Spleen (tissue), 11 donors: ENCODE measurements around the gene FLOT1. TPM values are rescaled to one million over a fixed set of nuclear protein-coding genes. Genes with fewer than 3 reads are reported as not detected.
A peak's percentile ranks its signal among the peaks of the same experiment; 100 is the strongest.

Source experiments
- DNase-seq: peaks from one replicate; pipeline ENCODE4 v3.0.0-alpha.2; 2020
- H3K27ac ChIP-seq, 8 donors: fragments of 200-600 bp; sonication (generic) in 7 of 8; 1 replicate in 4 of 8; 2 replicates in 4 of 8; pipeline versions ENCODE4 v1.5.0 to v1.8.0; 2016 to 2021; ENCODE audit warnings: inconsistent platforms in 4 of 8, mild to moderate bottlenecking in 4 of 8, moderate library complexity in 1 of 8
- H3K27me3 ChIP-seq, 7 donors: fragments of 200-600 bp; sonication (generic) in 6 of 7; replicated peaks in 1 of 7; 1 replicate in 4 of 7; 2 replicates in 3 of 7; pipeline versions ENCODE4 v1.5.0 to v1.8.0; 2016 to 2021; ENCODE audit warnings: inconsistent platforms in 3 of 7, mild to moderate bottlenecking in 1 of 7
- H3K36me3 ChIP-seq, 6 donors: fragments of 200-600 bp; sonication (generic) in 5 of 6; 1 replicate in 4 of 6; 2 replicates in 2 of 6; pipeline versions ENCODE4 v1.5.0 to v1.8.0; 2016 to 2021; ENCODE audit warnings: inconsistent platforms in 2 of 6
- H3K4me1 ChIP-seq, 6 donors: fragments of 200-600 bp; sonication (generic) in 5 of 6; 1 replicate in 3 of 6; 2 replicates in 3 of 6; pipeline versions ENCODE4 v1.5.0 to v1.8.0; 2016 to 2021; ENCODE audit warnings: inconsistent platforms in 3 of 6
- H3K4me3 ChIP-seq, 8 donors: fragments of 200-600 bp; sonication (generic) in 7 of 8; 1 replicate in 4 of 8; 2 replicates in 4 of 8; pipeline versions ENCODE4 v1.5.0 to v1.8.0; 2016 to 2021; ENCODE audit warnings: inconsistent platforms in 4 of 8, mild to moderate bottlenecking in 4 of 8, moderate library complexity in 2 of 8
- H3K9me3 ChIP-seq, 8 donors: fragments of 200-600 bp; sonication (generic) in 7 of 8; 1 replicate in 4 of 8; 2 replicates in 4 of 8; pipeline versions ENCODE4 v1.5.0 to v1.8.0; 2016 to 2021; ENCODE audit warnings: inconsistent platforms in 4 of 8
- POLR2A ChIP-seq, 3 donors: fragments of 450-650 bp; IDR thresholded peaks; one replicate each; pipeline ENCODE4 v1.5.1; 2017; ENCODE audit warnings: antibody characterized with exemption in 3 of 3, mild to moderate bottlenecking in 1 of 3
- POLR2AphosphoS5 ChIP-seq, 3 donors: sonication (generic); formaldehyde crosslinking; IDR thresholded peaks; one replicate each; pipeline ENCODE4 v1.5.1; 2017; ENCODE audit warnings: antibody characterized with exemption in 3 of 3
- WGBS, 5 donors: extraction: QIAGEN DNeasy Blood & Tissue Kit in 3 of 5; methylation state at CpG; one replicate each; pipeline versions ENCODE4 v1.1.5 to v1.1.7; 2013 to 2018; 5-methylcytosine and 5-hydroxymethylcytosine counted together
- intact Hi-C: fragments of 100-400 bp; cut with DNase I; formaldehyde crosslinking; loops from one replicate; pipeline ENCODE4 v1.15.0; 2023; ENCODE audit warnings: low total_unique reads
- polyA plus RNA-seq, 3 donors: library from polyadenylated mRNA; stranded (reverse); fragments of 200-250 nt; gene quantifications; one replicate each; pipeline ENCODE4 v1.2.1, GENCODE V29; 2013
- total RNA-seq, 7 donors: library from RNA; depleted of rRNA in 3 of 7; stranded (reverse); fragments of >200 nt in 3 of 7; fragmentation: NEBNext Ultra II Directional in 4 of 7; extraction: Animal tissue kit (Norgen Biotek cat#: 25700) in 4 of 7; gene quantifications; one replicate each; pipeline versions ENCODE4 v1.1.0 to v1.2.1, GENCODE V29; 2016 to 2021
- TF ChIP-seq, protein P1 (sequence below), 11 experiments: fragments of 200-600 bp in 7 of 11; fragments of 450-650 bp in 4 of 11; sonication (generic) in 4 of 11; IDR thresholded peaks in 8 of 11; conservative IDR thresholded peaks in 3 of 11; 1 replicate in 7 of 11; 2 replicates in 4 of 11; pipeline versions ENCODE4 v1.4.0 to v1.8.0; 2016 to 2021; ENCODE audit warnings: antibody characterized with exemption in 11 of 11, inconsistent platforms in 4 of 11, mild to moderate bottlenecking in 1 of 11
- donor health status: healthy with polysubstance abuse.
- donor health status: DM: no; HTN: no; CAD: no; lungs with moderate emphysema.
- donor health status: DM: no; HTN: no; CAD: no.
- donor health status: Bipolar disorder and iron deficiency.
- donor health status: healthy.
- donor health status: DM: no; HTN: no; CAD: no.
- donor health status: DM: yes; HTN: yes; CAD: no.

The FLOT1 gene
- total and polyA plus RNA-seq, 10 donors: 116 to 205 (median 165) TPM

DNA sequence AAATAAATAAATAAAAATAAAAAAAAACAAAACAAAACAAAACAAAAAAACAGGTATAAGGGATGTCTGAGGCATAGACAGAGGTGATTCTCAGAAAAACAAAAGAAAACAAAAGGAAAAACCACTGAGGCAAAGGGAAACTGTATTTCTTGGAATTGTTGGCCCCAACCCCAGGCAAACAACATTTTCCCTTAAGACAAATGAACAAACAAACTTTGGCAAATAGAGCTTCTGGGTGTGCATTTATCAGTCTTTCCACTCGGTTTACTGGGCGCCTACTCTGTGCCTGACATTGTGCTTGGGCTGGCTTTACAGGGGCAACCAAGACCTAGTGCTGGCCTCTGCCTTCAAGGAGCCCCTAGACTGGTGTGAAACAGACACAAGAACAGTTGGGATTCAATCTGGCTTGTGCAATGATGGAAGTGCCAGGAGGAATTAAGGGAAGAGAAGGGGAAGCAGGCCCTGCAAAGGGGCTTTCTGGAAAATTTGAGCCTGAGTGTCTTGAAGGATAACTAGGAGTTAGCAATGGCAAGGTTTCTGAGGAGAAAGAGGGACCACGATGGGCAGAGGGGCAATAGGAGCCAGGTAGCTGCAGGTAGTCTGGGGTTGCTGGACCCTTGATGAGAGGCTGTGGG, 35.6 kb upstream of the FLOT1 start:
- no peak for TF ChIP-seq POLR2A (IDR thresholded peaks at IDR 0.05)
- peaks cover 3 to 68% (median 34%) of the 10 kb centered on the region in 6 donors for H3K4me1 ChIP-seq
- no peaks in the 10 kb centered on the region for H3K27me3 ChIP-seq
- no peak for DNase-seq
- no peaks in the 10 kb centered on the region for H3K9me3 ChIP-seq
- WGBS, 5 donors: 82 to 90% (median 90%) methylated on average over 3 of the region's 3 CpGs
- no peak overlapping the region for H3K4me3 ChIP-seq
- H3K36me3 ChIP-seq: no peaks in the 10 kb centered on the region
- intact Hi-C loops: no loop called here
- H3K27ac ChIP-seq: peak overlapping the region in 6 of 8 donors; percentile 63 to 85 (median 70)

DNA sequence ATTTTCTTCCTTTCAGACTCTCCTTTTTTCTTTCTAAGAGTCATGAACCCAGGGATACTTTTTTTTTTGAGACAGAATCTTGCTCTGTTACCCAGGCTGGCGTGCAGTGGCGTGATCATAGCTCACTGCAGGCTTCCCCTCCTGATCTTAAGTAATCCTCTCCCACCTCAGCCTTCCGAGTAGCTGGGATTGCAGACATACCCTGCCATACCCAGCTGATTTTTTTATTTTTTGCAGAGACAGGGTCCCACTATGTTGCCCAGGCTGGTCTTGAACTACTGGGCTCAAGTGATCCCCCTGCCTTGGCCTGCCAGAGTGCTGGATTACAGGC, 34.6 kb upstream of the FLOT1 start:
- Histone ChIP-seq H3K27ac (no peak overlapping the region), H3K4me1 (peaks cover 3 to 58% (median 27%) of the 10 kb centered on the region in 6 donors), H3K27me3 (no peaks in the 10 kb centered on the region), H3K36me3 (no peaks in the 10 kb centered on the region), H3K4me3 (no peak overlapping the region), H3K9me3 (no peaks in the 10 kb centered on the region)
- TF ChIP-seq POLR2AphosphoS5 (IDR thresholded peaks at IDR 0.05) (no peak), POLR2A (IDR thresholded peaks at IDR 0.05) (no peak)
- TF ChIP-seq, protein P1, sequence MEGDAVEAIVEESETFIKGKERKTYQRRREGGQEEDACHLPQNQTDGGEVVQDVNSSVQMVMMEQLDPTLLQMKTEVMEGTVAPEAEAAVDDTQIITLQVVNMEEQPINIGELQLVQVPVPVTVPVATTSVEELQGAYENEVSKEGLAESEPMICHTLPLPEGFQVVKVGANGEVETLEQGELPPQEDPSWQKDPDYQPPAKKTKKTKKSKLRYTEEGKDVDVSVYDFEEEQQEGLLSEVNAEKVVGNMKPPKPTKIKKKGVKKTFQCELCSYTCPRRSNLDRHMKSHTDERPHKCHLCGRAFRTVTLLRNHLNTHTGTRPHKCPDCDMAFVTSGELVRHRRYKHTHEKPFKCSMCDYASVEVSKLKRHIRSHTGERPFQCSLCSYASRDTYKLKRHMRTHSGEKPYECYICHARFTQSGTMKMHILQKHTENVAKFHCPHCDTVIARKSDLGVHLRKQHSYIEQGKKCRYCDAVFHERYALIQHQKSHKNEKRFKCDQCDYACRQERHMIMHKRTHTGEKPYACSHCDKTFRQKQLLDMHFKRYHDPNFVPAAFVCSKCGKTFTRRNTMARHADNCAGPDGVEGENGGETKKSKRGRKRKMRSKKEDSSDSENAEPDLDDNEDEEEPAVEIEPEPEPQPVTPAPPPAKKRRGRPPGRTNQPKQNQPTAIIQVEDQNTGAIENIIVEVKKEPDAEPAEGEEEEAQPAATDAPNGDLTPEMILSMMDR (IDR thresholded peaks at IDR 0.05 in 8 of 11, conservative IDR thresholded peaks at IDR 0.05 in 3 of 11): no peak
- intact Hi-C loops: no loop called here
- DNase-seq: no peak
- WGBS, 5 donors: 55 to 91% (median 76%) methylated on average over 3 of the region's 3 CpGs

DNA sequence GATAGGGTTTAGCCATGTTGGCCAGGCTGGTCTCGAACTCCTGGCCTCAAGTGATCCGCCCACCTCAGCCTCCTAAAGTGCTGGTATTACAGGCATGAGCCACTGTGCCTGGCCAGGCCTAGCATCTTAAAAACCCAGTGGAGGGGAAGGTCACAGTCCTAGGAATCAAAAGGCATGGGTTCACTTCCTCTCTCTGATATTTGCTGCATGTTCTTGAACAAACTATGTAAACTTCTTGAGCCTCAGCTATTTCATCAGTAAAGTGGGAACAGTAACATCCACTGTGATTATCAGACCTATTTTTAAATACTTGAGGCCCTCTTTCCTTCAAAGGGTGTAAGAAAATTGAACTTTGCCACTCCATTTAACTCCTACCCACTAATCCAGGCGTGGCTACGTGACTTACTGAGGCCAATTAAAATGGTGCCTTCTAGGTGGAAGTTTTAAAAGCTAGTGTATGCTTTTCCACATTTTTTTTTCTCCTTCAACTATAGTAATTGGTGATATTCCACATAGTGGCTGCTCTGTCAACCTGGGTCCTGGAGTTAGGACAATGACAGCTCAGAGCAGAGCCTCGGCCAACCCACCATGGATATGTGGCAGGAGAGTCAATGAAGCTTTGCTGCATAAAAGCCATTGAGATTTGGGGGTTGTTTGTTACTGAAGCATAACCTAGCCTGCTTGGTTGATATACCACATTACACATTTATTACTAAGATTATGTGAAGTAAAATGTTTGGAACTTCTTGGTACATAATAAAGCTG, 34.1 kb upstream of the FLOT1 start:
- 84 to 97% (median 91%) methylated on average over 5 of the region's 5 CpGs for WGBS, 5 donors
- Histone ChIP-seq H3K27ac (no peak overlapping the region), H3K36me3 (no peaks in the 10 kb centered on the region), H3K4me3 (no peak overlapping the region), H3K27me3 (no peaks in the 10 kb centered on the region), H3K9me3 (no peaks in the 10 kb centered on the region), H3K4me1 (peaks cover 3 to 53% (median 21%) of the 10 kb centered on the region in 6 donors)
- no peak for DNase-seq
- intact Hi-C loops: no loop called here
- TF ChIP-seq POLR2A (IDR thresholded peaks at IDR 0.05): no peak

DNA sequence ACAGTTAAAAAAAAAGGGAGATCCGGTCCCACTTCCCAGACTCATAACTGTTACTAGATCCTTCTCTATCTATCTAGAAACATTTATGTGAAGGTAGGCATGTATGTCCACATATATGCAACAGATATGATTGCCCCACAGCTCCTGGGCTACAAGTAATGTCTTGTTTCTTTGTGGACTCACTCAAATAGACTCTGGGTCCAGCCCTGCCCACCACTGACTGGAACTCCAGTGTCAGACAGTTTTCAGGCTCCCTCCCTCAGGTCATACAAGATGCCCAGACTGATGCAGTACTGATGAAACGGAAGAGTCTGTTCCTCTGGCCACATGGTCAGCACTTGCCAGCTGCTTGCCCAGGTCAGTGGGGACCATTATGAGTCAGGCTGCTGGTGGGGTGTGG, 32.6 kb upstream of the FLOT1 start:
- Histone ChIP-seq H3K4me1 (peaks cover 1 to 45% (median 14%) of the 10 kb centered on the region in 6 donors), H3K9me3 (no peaks in the 10 kb centered on the region), H3K4me3 (no peak overlapping the region), H3K27me3 (no peaks in the 10 kb centered on the region), H3K36me3 (no peaks in the 10 kb centered on the region), H3K27ac (no peak overlapping the region)
- 82 to 93% (median 91%) methylated on average over 2 of the region's 2 CpGs for WGBS, 5 donors
- intact Hi-C loops: no loop called here
- no peak for DNase-seq
- no peak for TF ChIP-seq POLR2A (IDR thresholded peaks at IDR 0.05)
- TF ChIP-seq POLR2AphosphoS5 (IDR thresholded peaks at IDR 0.05): no peak
- TF ChIP-seq, protein P1 (IDR thresholded peaks at IDR 0.05 in 8 of 11, conservative IDR thresholded peaks at IDR 0.05 in 3 of 11): no peak

DNA sequence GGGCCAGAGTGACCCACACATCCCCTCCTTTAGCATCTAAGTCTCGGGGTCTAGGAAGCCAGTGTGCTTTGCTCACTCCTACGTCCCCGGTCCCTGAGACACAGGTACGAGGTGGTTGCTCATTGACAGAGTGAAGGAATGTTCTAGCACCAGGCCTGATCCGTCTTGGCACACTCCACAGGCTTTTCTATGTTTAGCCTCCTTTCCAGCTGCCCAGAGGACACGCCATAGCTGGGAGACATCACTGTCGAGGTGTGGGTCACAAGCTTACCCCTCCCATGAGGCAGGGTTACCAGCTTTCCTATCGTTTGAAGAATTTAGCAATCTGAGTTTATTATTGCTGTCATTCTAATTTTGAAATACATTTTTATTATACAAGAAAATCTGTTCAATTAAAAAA, 32.2 kb upstream of the FLOT1 start:
- intact Hi-C loops: no loop called here
- no peaks in the 10 kb centered on the region for H3K9me3 ChIP-seq
- no peak for DNase-seq
- 81 to 92% (median 86%) methylated on average over 8 of the region's 8 CpGs for WGBS, 5 donors
- TF ChIP-seq, protein P1 (IDR thresholded peaks at IDR 0.05 in 8 of 11, conservative IDR thresholded peaks at IDR 0.05 in 3 of 11): no peak
- TF ChIP-seq POLR2A (IDR thresholded peaks at IDR 0.05): no peak
- TF ChIP-seq POLR2AphosphoS5 (IDR thresholded peaks at IDR 0.05): no peak
- peaks cover 3 to 45% (median 16%) of the 10 kb centered on the region in 6 donors for H3K4me1 ChIP-seq
- no peak overlapping the region for H3K4me3 ChIP-seq
- H3K36me3 ChIP-seq: no peaks in the 10 kb centered on the region
- no peak overlapping the region for H3K27ac ChIP-seq
- H3K27me3 ChIP-seq: no peaks in the 10 kb centered on the region
